GM21619 (cell line): ENCODE data around the gene SNX7.

Experiments used
- ATAC-seq: cut with Tn5 transposase; IDR thresholded peaks from one replicate; pipeline ENCODE4 v1.9.1; 2021; ENCODE audit not compliant: unreplicated experiment

SNX7 gene

DNA sequence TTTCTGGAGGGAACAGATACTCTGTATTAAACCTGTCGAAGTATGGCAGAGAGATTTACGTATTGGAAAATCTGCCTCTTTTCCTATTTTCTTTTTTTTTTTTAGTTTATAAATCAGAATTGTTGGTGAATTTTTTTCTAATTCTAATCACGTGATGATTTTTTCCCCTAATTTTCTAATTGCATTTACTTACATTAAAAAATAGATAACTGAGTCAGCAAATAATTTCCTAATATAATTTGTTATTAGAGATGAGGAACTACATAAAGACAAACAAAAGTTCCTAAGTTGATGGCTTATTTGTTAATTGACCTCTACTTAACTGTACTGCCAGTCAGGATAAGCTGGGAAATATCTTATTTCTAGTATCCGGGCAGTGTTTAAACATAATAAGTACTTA lies 34.6 kb downstream of the SNX7 start:
- no peak for ATAC-seq

DNA sequence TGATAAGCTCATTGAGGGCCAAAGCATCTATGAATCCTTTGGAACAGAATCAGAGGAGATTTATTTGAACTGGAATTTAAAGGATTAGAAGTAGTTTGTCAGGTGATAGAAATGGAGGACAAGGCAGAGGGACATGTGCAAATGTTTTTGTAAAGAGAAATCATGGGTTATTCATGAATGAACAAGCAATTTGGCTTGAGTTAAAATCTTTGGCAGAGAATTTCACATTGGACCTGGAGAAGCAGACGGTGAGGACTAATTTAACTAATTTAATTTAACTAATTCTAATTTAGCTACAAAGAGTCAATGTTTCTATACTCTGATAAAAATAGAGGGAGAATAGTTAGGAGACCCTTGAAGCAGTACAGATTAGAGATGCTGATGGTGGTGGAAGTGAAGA lies 36.3 kb downstream of the SNX7 start:
- no peak for ATAC-seq

DNA sequence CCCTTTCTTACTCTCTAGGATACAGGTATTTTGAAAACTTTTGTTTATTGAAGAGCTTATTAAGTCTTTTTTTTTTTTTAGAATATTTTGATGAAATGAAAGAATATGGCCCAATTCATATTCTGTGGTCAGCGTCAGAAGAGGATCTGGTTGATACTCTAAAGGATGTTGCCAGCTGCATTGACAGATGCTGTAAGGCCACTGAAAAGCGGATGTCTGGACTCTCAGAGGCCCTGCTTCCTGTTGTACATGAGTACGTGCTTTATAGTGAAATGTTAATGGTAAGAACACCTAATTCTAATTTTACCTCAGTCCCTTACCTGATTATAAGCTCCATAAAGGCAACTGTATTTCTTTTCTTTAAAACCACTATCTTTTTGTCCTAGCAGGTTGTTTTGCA lies 37.1 kb downstream of the SNX7 start:
- no peak for ATAC-seq

DNA sequence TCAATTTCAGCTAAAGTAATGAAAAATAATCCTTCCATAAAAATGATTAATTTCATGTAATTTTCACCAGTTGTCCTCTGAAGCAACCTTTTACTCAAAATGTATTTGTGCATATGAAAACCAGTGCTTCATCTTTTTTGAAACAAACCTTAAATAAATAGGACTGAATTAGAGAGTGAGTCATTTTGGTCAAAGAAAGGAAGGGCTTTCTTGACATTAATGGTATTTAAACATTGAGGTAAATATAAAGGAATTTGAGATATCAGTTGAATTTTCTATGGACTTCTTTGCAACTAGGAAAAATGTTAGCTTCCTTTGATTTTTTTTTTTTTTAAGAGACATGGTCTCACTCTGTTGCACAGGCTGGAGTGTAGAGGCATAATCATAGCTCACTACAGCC lies 38.7 kb downstream of the SNX7 start:
- no peak for ATAC-seq

DNA sequence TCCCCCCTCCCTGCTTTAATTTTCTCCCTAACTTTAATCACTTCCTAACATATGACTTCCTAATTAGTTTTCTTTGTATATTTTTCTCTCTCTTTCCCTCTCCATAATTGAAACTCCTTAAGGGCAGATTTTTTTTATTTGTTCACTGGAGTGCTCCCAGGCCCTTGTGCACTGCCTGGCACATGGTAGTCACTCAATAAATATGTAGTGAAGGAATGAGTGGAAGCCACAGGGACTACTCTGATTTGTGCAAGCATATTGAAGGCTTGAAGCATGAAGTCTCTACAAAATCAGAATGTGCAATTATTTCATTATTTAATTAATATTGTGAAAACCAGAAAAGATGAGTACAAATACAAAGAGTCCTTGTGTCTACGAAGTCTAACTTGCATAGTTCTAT lies 41.5 kb downstream of the SNX7 start:
- no peak for ATAC-seq

DNA sequence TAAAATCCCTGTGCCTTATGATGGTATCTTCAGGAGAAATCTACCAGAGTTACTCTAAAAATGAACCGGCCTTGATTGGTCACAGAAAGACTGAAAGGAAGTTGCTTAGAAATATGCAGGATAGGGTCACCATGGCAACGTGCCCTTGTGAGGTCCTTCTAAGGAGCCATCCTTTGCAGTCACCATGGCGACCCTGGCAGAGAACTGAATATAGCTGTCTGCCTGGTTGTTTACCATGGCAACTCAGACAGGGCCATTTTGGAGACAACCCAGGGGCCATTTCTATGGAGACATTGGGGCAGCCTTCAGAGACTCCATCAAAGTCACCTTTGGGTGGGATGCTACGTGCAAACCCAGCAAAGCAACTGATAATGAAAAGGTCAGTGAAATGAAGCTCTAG lies 43.0 kb downstream of the SNX7 start:
- ATAC-seq: no peak

DNA sequence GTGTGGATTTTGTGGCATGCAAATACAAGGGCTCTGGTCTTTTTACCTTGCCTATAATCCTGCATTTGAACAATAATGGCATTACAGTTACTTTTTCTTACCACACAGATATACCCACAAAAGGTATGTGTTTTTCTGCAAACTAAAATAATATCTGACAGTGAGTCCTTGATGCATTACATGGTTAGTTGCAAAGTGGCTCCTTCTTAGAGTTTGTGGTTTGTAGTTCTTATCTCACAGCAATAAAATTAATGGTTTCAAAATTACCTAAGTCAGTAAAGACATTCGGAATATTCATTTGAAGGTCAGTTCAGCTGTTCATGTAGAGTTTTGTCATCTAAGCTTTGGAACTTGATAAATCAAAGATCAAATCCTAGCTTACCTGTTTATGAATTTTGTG lies 43.5 kb downstream of the SNX7 start:
- ATAC-seq: no peak

DNA sequence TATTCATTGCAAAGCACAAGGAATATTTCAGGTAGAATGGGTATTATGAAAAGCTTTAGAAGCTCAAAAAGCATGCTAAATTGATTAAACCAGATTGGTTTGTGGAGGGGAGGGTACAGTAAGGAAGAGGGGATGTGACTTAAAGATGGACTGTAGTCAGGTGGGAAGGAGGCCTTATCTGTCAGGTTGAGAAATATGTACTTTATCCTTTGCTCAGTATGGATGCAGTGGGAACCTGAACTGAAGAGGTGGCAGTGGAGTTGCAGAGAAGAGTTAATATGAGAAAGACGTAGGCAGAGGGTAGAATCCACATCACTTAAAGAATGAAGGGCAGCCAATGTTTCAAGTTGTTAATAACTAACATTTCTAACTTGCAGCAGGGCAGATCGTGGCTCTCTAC lies 44.1 kb downstream of the SNX7 start:
- ATAC-seq: no peak

DNA sequence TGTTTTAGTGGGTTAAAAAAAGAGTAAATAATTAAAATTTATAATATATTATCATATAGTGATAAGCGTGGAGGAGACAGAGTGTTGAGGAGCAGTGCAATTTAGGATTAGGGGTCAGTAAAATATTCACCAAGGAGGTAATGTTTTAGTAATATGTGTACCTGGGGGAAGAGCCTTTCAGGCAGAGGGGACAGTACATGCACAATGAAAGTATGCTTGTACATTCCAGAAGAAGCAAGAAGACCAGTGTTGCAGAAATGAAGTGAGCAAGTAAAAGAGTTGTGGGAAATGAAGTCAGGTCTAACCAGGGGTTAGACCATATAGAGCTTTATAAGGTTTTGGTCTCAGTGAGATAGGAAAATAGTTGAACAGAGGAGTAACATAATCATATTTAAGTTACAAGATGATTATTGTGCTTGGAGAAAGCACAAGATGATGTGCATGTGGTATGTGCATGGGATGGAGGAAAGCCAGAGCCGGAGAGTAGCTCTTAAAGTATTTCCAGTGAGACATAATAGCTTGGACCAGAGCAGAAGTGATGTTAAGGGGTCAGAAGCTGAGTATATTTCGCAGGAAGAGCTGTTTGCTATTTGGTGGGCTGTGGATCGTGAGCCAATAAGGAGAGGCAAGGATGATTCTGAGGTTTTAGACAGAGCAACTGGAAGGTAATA lies 44.8 kb downstream of the SNX7 start:
- ATAC-seq: no peak

DNA sequence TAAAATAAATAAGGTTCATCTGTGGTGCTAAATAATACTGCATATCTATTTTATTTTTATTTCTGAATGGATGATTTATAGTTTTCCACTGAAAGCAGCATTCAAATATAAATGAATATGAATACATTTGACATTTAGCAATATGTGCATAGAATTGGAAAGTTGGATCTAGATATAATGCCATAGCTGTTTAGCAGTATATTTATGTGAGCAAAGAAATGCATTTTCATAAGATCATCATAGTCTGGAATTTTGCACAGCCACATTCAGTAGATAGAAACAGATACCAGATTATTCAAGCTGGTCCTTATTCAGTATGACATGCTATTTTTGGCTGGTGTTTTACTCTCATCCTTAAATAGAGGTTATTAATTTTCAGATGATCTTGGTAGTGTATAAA lies 46.0 kb downstream of the SNX7 start:
- no peak for ATAC-seq

DNA sequence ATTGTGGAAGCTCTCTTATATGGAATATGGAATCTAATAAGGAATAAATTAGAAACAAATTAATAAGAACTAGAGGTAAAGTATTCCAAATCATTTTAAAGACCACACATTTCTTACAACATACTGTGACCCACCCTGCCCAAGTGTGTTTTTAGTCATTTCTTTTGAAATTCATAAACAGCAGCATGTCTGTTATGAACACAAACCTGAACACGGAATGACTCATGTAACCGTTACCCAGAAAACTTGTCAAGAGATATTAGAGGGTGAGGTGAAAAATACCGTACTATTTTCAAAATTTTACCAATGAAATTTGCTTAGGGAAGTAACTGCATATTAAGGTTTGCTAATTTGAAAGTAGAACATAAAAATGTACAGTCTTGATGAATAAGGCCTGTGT lies 48.4 kb downstream of the SNX7 start:
- ATAC-seq: no peak

DNA sequence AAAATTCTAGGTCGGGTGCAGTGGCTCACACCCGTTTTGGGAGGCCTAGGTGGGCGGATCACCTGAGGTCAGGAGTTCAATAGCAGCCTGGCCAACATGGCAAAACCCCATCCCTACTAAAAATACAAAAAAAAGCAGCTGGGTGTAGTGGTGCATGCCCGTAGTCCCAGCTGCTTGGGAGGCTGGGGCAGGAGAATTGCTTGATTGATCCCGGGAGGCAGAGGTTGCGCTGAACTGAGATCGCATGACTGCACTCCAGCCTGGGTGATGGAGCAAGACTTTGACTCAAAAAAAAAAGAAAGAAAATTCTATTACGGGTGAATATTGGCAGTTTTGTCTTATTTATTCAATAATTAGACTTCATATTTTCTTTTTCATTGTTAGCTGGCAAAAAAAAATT lies 62.1 kb downstream of the SNX7 start:
- no peak for ATAC-seq

DNA sequence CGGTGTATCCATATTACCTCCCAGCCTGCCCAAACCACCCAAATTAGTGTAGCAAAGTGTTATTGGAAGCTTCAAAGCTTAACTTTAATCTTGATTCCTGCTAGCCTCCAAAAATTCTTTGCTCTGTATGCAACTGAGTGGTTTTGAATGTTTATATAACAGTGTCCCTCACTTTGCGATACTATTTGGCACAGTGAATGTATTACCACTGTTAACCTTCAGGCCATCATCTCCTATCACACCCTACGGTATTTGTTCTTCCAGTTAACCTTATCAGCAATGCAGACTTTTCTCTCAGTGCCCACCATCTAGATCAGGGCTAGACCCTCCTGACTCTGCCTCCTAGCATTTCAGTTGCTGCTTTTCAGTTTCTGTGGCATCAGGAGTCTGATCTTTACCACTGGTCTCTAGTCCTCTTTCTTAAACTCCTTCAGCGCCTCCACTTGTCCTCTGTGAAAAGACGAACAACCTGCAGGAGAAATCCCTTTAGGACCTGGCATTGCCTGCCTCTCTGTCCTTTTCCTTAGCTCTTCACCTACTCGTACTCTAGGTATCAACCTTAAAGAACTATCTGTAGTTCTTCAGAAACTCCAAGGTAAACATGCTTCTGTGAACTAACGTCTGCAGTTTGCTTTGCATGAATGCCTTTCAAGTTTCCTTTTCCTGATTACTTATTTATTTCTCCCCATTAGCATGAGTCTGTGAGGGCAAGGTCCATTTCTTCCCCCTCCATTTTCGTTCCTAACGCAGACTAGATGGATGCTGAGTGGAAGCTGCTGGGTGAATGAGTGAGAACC lies 71.7 kb downstream of the SNX7 start:
- ATAC-seq: peak; percentile 55

DNA sequence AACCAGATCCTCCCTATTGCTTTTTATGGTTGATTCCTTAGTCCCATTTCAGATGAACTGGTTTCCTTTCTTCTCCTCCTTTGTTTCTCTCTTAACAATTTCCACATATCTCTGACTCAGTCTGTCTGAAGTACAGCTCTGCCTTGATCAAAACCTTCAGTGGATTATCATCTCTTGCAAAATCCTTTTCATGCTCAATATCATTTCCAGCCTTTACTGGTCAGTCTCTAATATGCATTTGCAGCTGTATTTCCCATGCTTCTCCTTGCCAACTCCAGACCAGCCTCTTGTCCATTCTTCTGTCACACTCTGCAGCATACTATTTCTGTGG lies 72.2 kb downstream of the SNX7 start:
- ATAC-seq: no peak

DNA sequence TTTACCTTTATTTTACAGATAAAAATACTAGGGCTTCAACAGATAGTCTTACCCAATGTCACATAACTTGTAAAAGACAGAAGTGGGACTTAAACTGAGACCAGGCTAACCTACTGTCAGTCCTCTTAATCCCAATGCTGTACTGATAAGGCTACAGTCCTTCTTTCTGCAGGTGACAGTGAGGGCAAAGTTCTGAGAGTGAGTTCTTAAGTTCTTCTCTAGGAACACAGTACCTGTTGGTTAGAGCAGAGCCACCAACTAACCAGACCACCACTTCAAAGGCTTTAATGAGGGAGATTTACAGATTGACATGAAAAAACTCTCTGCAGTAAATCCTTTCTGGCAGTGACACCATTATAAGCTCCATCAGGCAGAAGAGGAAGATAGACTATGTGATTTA lies 74.2 kb downstream of the SNX7 start:
- ATAC-seq: no peak

DNA sequence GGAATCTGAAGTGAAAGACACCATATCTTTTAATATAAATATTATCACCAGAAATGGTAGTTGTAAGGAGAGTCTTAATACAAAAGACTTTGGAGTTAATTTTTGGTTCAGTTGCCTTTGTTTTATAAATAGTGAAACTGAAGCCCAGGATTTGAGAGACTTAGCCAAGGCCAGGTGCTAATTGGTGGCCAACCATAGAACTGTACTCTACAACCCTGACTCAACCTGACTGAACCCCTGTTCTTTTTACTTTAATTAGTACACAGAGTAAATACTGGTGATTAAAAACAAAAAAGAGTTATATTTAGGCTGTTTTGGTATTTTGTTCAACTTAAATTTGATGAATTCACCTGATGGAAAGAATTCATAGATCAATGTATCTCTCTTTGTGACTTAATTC lies 76.3 kb downstream of the SNX7 start:
- no peak for ATAC-seq

DNA sequence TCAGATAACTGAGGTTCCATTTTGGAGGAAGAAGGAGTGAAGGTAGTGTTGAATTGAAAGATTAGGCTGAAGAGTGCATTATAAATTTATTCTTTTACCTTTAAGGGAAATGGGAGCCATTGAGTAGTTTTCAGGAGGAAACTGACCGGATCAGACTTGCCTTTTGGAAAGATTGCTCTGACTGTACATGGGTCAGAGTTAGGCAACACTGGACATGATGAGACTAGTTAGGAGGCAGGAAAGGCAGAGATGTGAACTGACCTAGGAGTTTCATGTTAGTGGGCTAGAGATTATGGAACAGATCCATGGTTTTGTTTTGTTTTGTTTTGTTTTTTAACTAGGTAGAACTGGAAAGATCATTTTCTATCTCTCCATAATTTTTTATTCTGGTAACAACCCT lies 78.2 kb downstream of the SNX7 start:
- no peak for ATAC-seq

DNA sequence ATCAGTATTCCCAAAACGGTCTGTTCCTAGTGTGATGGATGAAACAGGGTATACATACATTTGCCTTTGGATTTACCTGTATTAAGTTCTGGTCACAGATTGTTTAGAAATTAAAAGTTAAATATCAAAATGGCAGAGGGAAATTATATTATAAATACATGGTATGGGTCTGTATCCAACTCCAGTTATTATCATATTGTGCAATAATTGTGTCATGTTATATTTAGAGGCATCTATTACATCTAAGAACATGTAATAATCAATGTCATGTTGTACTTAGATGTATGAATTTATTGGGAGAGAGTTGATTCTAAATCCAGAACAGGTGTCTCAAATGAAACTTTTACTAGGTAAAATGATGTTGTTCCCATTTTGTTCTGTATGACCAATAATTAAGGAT lies 79.6 kb downstream of the SNX7 start:
- no peak for ATAC-seq

DNA sequence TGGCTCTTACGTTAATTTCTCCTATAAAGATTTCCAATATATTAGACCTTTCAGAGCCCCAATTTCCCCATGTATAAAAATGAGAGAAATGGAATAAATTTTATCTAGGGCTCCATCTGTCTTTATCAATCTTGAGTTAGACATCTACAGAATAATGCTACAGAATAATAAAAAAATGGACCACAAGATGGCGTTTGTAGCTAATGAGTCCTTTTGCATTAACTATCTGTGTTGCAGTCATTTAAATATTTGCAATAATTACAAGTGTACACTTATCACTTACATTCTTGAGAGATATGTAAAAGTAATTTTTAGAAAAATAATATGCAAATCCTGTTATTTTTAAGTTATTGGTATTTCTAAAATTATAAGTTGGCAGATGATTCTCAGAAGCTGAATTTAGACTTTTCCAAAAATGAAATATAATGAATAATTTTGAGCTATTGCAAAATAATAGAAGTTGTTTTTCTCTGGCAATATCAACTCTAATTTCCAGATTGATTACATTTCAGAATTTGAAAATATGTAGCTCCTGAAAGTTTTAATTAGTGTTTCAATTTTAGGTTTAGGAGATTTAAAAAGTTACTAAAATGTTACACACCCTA lies 87.7 kb downstream of the SNX7 start:
- no peak for ATAC-seq

DNA sequence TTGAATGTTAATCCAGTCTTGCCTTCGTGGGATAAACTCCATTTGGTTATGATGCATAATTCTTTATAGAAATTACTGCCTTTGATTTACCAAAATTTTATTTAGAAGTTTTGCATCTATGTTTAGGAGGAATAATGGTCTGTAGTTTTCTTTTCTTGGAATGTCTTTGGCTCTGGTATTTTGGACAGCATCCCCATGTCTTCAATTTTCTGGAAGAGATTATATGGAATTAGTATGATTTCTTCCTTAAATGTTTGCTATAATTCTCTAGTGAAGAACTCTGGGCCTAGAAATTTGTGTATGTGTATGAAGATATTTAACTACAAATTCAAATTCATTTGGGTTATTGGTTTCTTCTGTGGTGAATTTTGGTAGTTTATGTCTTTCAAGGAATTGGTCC lies 92.7 kb downstream of the SNX7 start:
- ATAC-seq: no peak

DNA sequence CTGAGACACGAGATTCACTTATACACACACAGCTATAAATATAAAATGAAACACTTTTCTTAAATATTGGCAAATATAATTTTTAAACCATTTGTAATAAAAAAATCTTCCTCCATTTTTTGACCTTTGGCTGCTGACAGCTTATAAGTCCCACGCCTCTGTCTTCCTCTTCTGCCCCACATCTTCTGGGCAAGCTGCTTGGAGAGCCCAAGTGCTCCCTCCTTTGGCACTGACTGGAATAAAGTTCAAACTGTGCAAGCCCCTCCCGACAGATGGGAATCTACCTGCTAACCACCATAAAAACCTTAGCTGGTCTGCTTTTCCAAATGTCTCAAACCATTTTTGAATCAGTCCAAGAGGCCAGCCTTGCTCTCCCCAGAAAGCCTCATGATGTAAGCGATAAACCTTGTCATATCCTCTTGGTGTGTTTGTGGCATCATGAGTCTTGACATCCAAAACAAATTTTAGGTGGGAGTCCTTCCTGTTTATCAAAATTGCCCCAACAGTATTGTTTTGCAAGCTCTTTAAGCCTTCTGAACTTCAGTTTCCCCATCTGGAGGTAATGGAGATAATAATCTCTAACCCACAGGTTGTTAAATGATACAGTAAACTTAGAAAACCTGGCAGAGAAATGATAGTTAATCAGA lies 99.8 kb downstream of the SNX7 start:
- no peak for ATAC-seq

DNA sequence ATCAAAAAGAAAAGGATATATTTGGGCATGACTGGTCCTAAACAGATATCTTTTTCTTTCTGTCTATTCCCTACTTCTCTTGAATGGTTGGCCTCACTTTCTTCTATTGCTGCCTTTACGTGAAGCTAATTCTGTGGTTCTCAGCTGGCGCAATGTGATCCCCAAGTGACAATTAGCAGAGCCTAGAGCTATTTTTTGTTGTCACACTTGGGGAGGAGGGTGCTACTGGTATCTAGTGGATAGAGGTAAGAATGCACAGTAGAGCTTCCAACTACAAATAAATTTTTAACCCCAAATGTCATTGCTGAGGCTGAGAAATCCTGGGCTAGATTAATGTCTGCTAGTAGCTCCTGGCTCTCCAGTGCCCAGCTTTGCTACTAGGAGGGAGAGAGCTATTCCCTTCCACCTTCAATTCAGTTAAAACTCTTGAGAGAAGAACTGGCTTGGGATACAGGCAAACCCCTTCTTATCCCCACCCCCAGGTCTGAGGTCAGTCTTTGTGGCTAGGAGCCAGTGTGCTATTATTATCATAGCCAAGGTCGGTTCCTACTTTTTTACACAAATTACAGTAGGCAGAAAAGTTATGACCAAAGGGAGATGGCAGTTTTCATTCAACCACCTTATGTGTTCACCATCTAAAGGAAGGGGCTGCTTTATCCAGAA lies 102.1 kb downstream of the SNX7 start:
- no peak for ATAC-seq
